Osteocyte (in vitro differentiated cells): Measurements from ENCODE around the gene NOC2L. TPM values are rescaled to one million over a fixed set of nuclear protein-coding genes. Genes with fewer than 3 reads are reported as not detected.

Source experiments
- DNase-seq: peaks from one replicate; pipeline ENCODE4 v3.0.0; 2021; ENCODE audit warnings: mixed read lengths; ENCODE audit not compliant: unreplicated experiment; ENCODE audit errors: extremely low spot score
- H3K27ac Mint-ChIP-seq: one replicate; pipeline ENCODE4 v1.8.0; 2021; ENCODE audit warnings: mild to moderate bottlenecking, mixed read lengths; ENCODE audit not compliant: unreplicated experiment
- H3K27me3 Mint-ChIP-seq: one replicate; pipeline ENCODE4 v1.8.0; 2021; ENCODE audit warnings: mixed read lengths; ENCODE audit not compliant: unreplicated experiment
- H3K36me3 Mint-ChIP-seq: one replicate; pipeline ENCODE4 v1.8.0; 2021; ENCODE audit warnings: mixed read lengths; ENCODE audit not compliant: unreplicated experiment
- H3K4me1 Mint-ChIP-seq: one replicate; pipeline ENCODE4 v1.8.0; 2021; ENCODE audit warnings: mixed read lengths; ENCODE audit not compliant: unreplicated experiment
- H3K4me3 Mint-ChIP-seq: one replicate; pipeline ENCODE4 v1.8.0; 2021; ENCODE audit warnings: mild to moderate bottlenecking, moderate library complexity, mixed read lengths; ENCODE audit not compliant: unreplicated experiment
- H3K9me3 Mint-ChIP-seq: one replicate; pipeline ENCODE4 v1.8.0; 2021; ENCODE audit warnings: mixed read lengths; ENCODE audit not compliant: unreplicated experiment
- CTCF ChIP-seq: fragments of 200-600 bp; sonication (generic); IDR thresholded peaks from 2 replicates; pipeline ENCODE4 v1.5.0; 2021; ENCODE audit warnings: antibody characterized with exemption, mild to moderate bottlenecking, moderate library complexity
- total RNA-seq: library from RNA; stranded (reverse); gene quantifications from 2 replicates; pipeline ENCODE4 v1.2.1, GENCODE V29; 2021

Gene NOC2L
- total RNA-seq, 1 donor from 2014 or later = 60.5 TPM

- Mint-ChIP-seq H3K4me1 (no peaks in the 10 kb centered on the region), H3K36me3 (peaks cover 2% of the 10 kb centered on the region), H3K4me3 (no peak overlapping the region), H3K9me3 (no peaks in the 10 kb centered on the region), H3K27me3 (no peaks in the 10 kb centered on the region), H3K27ac (no peak overlapping the region)
- no peak for TF ChIP-seq CTCF
- DNase-seq = no peak
Observed at GRCh38 chr1:967466-968343, 8.6 kb upstream of the NOC2L start.

GRCh38 chr1:966704-967300 lies 7.7 kb upstream of the NOC2L start:
- Mint-ChIP-seq H3K27me3 (no peaks in the 10 kb centered on the region), H3K27ac (no peak overlapping the region), H3K36me3 (peaks cover 2% of the 10 kb centered on the region), H3K9me3 (no peaks in the 10 kb centered on the region), H3K4me1 (no peaks in the 10 kb centered on the region), H3K4me3 (peak overlapping the region; percentile 75)
- TF ChIP-seq CTCF = no peak
- DNase-seq = no peak

- Mint-ChIP-seq H3K36me3 (peaks cover 2% of the 10 kb centered on the region), H3K4me3 (peak within 1 kb of the TSS; percentile 75), H3K4me1 (no peaks in the 10 kb centered on the region), H3K9me3 (no peaks in the 10 kb centered on the region), H3K27me3 (no peaks in the 10 kb centered on the region), H3K27ac (no peak within 1 kb of the TSS)
- DNase-seq = no peak
- no peak for TF ChIP-seq CTCF
Observed at GRCh38 chr1:966135-966703, 7.2 kb upstream of the NOC2L start, which contains the start of gene PLEKHN1. TSS of gene PLEKHN1 (plus strand) at chr1:966482. CDS start at chr1:966532, 50 bp downstream.

- Mint-ChIP-seq H3K36me3 (peaks cover 2% of the 10 kb centered on the region), H3K4me3 (no peak overlapping the region), H3K4me1 (no peaks in the 10 kb centered on the region), H3K27me3 (no peaks in the 10 kb centered on the region), H3K9me3 (no peaks in the 10 kb centered on the region), H3K27ac (no peak overlapping the region)
- TF ChIP-seq CTCF = no peak
- DNase-seq = no peak
Observed at GRCh38 chr1:965526-966134, 6.6 kb upstream of the NOC2L start.
